Activated T-helper 9 cell treated with anti-CD3 and anti-CD28 coated beads, Interleukin-2, amount 50 U/mL, for 16 hours (primary cell): ENCODE data around the gene ASPDH.
"Not testable (repeated sequence)": the region's sequence is repeated elsewhere in the genome, so short reads cannot be mapped to it uniquely, and the experiment has no call there.

Source experiments
- DNase-seq: peaks from one replicate; pipeline ENCODE4 v3.0.0-alpha.2; 2020; ENCODE audit warnings: low read depth

The ASPDH gene

DNA sequence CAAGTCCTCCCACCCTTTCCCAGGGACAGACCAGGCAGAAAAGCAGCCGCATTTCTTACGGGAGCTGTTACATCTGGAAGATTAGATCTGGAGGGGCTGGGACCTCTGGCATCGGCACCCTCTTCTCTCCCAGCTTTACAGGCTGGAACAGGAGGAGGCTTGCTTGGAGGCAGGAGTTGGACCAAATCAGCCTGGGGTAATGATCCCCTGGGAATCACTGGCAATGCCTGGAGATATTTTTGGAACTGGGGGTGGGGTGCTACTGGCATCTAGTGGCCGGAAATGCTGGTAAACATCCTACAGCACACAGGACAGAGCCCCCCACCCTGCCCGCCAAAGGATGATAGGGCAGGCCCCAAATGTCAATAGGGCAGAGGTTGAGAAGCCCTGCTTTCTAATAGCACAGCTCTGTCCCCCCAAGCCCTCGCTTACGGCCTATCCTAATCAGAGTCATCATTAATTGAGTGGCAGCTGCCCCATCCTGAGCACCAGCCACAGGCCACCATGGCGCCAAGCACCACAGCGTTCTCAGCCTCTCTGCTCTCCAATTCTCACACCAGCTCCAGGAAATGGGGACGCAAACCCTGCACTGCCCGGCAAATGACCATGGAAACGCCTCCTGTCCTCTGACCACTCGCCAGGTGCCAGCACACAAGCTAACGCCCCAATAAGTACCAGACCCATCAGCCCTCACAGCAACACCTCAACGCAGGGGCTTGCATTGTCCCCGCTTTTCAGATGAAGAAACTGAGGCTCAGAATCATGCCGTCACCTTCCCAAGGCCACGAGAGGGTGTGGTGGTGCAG is 33.9 kb upstream of the ASPDH start:
- no peak for DNase-seq

GRCh38 chr19:50546527-50547221 is 33.0 kb upstream of the ASPDH start:
- no peak for DNase-seq

DNA sequence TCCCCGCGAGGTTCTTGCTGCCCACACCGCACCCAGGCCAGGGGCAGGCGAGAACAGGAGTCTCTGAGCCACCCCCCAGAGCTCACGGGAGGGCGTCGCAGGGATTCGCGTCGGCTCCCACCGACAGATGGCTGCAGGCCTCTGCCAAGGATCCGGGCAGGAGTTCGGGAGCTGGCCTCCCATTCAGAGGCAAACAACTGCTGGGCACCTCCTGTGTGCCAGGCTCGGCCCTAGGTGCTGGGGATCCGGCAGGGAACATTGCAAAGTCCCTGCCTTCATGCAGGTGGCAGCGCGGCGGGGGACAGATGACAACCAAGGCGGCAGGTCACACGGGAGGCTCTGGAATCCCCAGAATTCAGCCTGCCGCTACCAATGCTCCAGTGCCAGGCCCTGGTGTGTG is 29.2 kb upstream of the ASPDH start:
- no peak for DNase-seq

DNA sequence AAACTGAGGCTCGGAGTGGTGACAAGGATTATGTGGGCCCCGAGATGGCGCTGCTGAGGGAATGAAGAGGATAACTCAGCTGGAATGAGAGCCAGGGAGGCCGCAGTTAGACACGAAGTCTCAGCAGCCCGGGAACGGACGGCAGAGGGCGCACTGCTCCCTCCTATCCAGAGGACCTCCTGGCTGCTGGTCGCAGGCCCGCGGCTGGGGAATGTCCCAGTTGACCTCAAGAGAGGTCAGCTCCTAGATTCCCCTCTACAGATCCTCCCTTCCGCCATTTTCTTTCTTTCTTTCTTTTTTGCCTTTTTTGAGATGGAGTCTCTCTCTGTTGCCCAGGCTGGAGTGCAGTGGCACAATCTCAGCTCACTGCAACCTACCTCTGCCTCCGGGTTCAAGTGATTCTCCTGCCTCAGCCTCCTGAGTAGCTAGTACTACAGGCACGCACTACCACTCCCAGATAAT is 24.1 kb upstream of the ASPDH start:
- peak; percentile 33 for DNase-seq

GRCh38 chr19:50537306-50537685 is 23.6 kb upstream of the ASPDH start:
- DNase-seq: no peak

GRCh38 chr19:50536662-50537305 is 23.1 kb upstream of the ASPDH start:
- DNase-seq: no peak

GRCh38 chr19:50535672-50536187 is 22.0 kb upstream of the ASPDH start:
- DNase-seq: no peak

GRCh38 chr19:50534478-50534877 is 20.8 kb upstream of the ASPDH start:
- no peak for DNase-seq

DNA sequence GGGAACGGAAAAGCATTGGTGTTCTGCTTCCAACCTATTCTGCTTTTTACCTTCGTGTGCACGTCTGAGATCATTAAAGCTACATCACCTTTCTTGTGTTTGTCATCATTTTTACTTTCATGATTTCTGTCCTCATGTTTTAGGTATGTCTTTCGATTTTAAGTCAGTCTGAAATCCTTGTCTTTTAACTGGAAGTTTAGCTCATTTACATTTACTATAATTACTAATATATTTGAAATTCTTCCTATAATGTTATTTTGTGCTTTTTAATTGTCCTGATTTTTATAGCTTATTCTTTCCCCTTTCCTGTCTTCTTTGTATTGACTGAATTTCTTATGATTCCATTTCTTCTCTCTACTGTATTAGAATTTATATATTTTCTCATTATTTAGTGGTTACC is 19.2 kb upstream of the ASPDH start:
- DNase-seq: no peak

GRCh38 chr19:50531171-50531612 is 17.5 kb upstream of the ASPDH start:
- no peak for DNase-seq

DNA sequence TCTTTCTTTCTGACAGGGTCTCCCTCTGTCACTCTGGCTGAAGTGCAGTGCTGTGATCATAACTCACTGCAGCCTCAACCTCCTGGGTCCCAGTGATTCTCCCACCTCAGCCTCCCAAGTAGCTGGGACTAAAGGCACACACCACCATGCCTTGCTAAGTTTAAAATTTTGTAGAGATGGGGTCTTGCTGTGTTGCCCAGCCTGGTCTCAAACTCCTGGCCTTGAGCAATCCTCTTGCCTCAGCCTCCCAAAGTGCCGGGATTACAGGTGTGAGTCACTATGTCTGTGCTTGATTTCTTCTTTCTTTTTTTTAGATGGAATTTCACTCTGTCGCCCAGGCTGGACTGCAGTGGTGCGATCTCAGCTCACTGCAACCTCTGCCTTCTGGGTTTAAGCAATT is 14.3 kb upstream of the ASPDH start:
- not testable (repeated sequence) for DNase-seq

GRCh38 chr19:50522881-50523280 is 9.2 kb upstream of the ASPDH start:
- no peak for DNase-seq

DNA sequence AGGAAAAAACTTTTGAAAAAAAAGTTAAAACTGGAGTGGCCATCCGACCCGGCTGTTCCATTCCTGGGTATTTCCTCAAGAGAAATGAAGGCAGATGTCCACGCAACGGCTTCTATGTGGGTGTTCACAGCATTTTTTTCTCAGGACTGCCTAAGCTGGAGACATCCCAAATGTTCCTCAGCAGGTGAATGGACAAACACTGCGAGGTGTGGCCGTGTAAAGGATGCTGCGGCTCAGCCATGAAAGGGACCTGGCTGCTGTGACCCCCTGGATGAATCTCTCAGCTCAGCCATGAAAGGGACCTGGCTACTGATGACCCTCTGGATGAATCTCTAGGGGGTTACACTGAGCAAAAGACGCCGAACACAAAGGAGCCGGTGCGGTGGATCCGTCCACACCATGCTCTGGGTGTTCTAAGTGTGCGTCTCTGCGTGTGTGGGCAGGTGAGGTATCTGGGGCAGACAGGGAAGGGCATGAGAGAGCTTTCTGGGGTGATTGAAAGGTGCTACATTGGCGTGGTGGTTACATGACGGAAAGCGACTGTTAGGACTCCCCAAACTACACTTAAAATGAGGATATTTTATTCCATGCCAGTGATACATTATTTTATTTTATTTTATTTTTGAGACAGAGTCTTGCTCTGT is 7.2 kb upstream of the ASPDH start:
- DNase-seq: no peak

- no peak for DNase-seq
Measured at GRCh38 chr19:50519006-50519575, 5.4 kb upstream of the ASPDH start.

DNA sequence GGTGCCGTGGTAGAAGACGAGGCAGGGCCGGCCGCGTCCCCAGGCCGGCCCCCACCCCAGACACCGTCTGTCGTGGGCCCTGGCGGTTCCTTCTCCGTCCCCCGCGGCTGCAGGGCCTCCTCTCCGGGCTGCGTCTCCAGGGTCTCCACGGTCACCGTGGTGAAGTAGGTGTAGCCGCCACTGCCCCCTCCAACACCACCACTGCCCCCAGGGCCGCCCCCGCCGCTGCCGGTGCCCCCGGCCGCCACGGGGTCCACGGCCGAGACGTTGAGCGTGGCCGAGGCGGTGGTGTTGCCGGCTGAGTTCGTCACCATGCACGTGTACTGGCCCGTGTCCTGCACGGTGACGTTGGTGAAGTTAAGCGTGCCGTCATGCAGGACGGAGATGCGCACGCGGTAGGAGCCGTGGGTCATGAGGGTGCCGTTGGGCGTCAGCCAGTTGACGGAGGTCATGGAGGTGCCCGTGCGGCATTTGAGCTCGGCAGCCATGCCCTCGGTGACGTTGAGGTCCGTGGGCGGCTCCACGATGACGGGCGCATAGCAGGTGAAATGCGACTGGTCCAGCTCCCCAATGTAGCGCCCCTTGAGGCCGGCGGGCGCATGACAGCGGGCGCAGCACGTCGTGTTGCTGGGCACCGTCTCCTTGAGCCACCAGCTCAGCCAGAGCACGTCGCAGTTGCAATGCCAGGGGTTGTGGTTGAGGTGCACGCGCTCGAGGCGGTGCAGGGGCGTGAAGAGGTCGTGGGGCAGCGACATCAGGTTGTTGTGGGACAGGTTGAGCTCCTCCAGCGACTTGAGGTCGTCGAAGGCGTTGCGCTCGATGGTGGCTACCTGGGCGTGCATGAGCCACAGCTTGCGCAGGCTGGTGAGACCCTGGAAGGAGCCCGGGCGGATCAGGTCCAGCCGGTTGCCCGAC is 4.6 kb upstream of the ASPDH start:
- DNase-seq: no peak

GRCh38 chr19:50517704-50518075 is 4.0 kb upstream of the ASPDH start:
- DNase-seq: no peak

DNA sequence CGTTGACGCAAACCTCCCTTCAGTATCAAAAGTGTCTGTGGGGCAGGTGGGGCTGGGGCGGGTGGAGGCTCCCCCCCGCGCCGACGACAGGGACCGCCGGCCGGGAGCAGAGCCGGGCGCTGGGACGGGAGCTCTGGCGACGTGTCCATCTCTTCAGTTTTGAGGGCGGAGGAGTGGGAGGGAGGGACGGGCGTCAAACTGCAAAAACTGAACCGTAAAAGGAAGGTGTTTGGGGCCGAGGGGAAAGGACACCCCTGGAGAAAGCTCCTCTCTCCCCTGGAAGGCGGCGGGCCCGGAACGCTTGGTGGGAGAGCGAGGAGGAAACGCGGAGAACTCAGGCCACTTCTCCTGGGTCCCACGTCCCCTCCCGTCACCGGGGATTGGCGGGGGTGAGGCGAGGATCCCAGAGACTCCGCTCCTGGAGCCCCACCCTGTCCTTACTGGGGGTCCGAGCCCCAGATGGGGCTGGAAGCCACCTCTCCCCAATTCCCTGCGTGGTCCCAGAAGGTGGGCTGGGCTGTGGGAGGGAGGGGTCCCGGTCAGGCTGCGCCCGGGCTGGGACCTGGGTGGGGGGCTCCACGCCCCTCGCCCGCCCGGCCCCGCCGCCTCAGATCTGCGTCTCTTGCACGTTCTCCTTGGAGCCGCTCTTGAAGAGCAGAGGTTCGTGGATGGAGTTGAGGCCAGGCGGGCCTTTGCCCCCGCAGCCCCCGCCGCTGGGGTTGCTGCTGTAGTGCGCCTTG is 3.4 kb upstream of the ASPDH start:
- no peak for DNase-seq

DNA sequence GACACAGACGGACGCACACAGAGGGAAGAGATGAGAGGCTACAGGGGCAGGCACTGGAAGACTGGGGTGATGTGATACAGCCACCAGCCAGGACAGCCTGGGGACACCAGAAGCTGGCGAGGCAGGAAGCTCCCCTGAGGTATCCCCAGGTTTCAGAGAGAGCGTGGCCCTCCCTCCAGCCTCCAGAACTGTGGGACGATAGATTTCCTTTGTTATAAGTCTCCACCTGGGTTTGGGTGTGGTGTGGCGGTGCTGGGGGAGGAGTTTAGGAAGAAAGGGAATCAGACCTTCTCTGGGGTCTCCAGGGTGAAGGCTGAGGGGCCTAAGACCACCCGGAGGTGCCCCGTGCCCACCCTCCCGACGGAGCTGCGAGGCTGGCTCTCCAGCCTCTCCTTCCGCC is 2.7 kb upstream of the ASPDH start:
- no peak for DNase-seq

DNA sequence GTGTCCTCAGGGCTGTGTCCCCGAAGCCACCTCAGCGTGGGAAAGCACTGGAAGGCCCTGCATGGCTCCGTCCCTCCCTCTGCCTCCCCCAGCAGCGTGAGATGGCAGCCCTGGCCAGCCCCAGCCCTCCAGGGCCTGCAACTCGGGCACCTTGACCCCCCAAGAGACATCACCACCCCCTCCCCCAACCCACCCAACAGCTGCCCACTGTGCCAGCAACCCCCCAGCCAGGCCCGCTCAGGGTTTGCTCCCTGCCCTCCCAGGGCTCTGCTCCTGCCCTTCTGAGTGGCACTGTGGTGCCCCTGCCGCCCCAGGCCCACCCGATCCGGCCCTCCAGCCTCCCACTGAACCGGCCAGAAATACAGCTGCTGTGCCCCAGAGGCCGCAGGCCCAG is 1.5 kb upstream of the ASPDH start:
- no peak for DNase-seq
